Measurements from ENCODE around the gene TRIM36. TPM values are rescaled to one million over a fixed set of nuclear protein-coding genes. Genes with fewer than 3 reads are reported as not detected.
A peak's percentile ranks its signal among the peaks of the same experiment; 100 is the strongest.

The TRIM36 gene
- total RNA-seq (2014; rRNA removed; shearing (Covaris generic)), result 10.5 and 11.7 TPM in 2 replicates

- Histone ChIP-seq H3K36me3 (replicated peaks; ENCODE audit: control insufficient read depth, insufficient read depth, low read length) (no peaks in the 10 kb centered on the region), H3K27me3 (ENCODE audit: control insufficient read depth, insufficient read depth, low read length) (peaks cover 33% of the 10 kb centered on the region), H3K4me3 (ENCODE audit: insufficient read depth, low read depth, low read length) (peak within 1 kb of the TSS; percentile 90)
- DNase-seq, result peak; percentile 93
These were observed at the start of gene TRIM36 for GRCh38 chr5:115169487-115170133. Gene TRIM36 (minus strand): TSS chr5:115169908. CDS start chr5:115169634, 274 bp downstream.

DNA sequence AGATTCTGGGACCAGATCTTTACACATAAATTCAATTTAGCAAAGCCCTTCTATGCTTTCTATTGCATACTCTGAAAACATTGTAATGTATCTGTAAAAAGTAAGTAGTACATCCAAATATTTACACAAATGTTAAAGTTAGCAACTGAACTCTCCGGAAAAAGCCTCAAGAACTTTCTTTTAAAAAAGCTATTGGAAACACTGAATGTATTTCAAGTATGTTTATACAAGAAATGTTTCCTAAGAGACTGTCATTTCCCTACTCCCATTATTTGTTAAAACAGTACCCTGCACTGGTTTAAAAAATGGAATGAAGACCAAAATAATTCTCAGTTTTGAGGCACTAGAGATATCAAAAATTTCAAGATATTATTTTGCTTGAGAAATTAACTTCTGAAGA lies 44.8 kb upstream of the TRIM36 start:
- DNase-seq, result no peak
- Histone ChIP-seq H3K27me3 (ENCODE audit: control insufficient read depth, insufficient read depth, low read length) (no peaks in the 10 kb centered on the region), H3K36me3 (replicated peaks; ENCODE audit: control insufficient read depth, insufficient read depth, low read length) (no peaks in the 10 kb centered on the region), H3K4me3 (ENCODE audit: insufficient read depth, low read depth, low read length) (no peak overlapping the region)

- H3K27me3 ChIP-seq (ENCODE audit: control insufficient read depth, insufficient read depth, low read length), result no peaks in the 10 kb centered on the region
- H3K36me3 ChIP-seq (replicated peaks; ENCODE audit: control insufficient read depth, insufficient read depth, low read length), result no peaks in the 10 kb centered on the region
- no peak for DNase-seq
- no peak overlapping the region for H3K4me3 ChIP-seq (ENCODE audit: insufficient read depth, low read depth, low read length)
These were observed 39.6 kb upstream of the TRIM36 start for GRCh38 chr5:115209279-115209678.

GRCh38 chr5:115202952-115203351 lies 33.2 kb upstream of the TRIM36 start:
- Histone ChIP-seq H3K27me3 (ENCODE audit: control insufficient read depth, insufficient read depth, low read length) (no peaks in the 10 kb centered on the region), H3K36me3 (replicated peaks; ENCODE audit: control insufficient read depth, insufficient read depth, low read length) (no peaks in the 10 kb centered on the region), H3K4me3 (ENCODE audit: insufficient read depth, low read depth, low read length) (no peak overlapping the region)
- DNase-seq, result no peak

DNA sequence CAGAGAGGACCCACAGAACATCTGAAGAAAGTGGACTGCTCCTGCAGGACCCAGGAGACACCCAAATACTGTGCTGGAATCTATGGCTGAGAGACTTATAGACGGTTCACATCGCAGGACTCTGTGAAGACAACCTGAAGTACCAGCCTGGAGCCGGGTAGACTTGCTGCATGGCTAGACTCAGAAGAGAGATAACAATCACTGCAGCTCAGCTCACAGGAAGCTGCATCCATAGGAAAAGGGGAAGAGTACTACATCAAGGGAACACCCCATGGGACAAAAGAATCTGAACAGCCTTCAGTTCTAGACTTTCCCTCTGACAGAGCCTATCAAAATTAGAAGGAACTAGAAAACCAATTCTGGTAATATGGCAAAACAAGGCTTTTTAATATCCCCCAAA lies 26.5 kb upstream of the TRIM36 start:
- no peak for DNase-seq
- Histone ChIP-seq H3K36me3 (replicated peaks; ENCODE audit: control insufficient read depth, insufficient read depth, low read length) (no peaks in the 10 kb centered on the region), H3K27me3 (ENCODE audit: control insufficient read depth, insufficient read depth, low read length) (no peaks in the 10 kb centered on the region), H3K4me3 (ENCODE audit: insufficient read depth, low read depth, low read length) (no peak overlapping the region)

- no peak for DNase-seq
- Histone ChIP-seq H3K36me3 (replicated peaks; ENCODE audit: control insufficient read depth, insufficient read depth, low read length) (no peaks in the 10 kb centered on the region), H3K4me3 (ENCODE audit: insufficient read depth, low read depth, low read length) (no peak overlapping the region), H3K27me3 (ENCODE audit: control insufficient read depth, insufficient read depth, low read length) (no peaks in the 10 kb centered on the region)
These were observed 25.0 kb upstream of the TRIM36 start for GRCh38 chr5:115194676-115195075.

DNA sequence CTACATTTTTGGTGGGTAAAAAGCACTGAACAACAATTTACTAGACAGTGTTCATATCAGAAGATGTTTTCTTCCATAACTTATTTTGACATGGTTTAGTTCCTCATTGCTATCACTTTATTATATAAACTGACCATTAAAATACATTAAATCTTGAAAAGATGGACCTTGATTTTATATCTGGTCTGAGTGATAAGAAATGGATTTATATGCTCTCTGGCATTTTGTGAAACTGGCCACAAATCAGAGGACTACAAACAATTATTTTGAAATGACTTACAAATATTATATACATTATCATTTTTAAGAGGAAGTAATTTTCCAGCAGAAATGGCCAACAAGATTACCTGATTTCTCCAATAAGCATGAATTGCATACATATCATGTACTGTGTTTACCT lies 23.6 kb upstream of the TRIM36 start:
- no peaks in the 10 kb centered on the region for H3K36me3 ChIP-seq (replicated peaks; ENCODE audit: control insufficient read depth, insufficient read depth, low read length)
- no peak overlapping the region for H3K4me3 ChIP-seq (ENCODE audit: insufficient read depth, low read depth, low read length)
- no peaks in the 10 kb centered on the region for H3K27me3 ChIP-seq (ENCODE audit: control insufficient read depth, insufficient read depth, low read length)
- no peak for DNase-seq

- Histone ChIP-seq H3K4me3 (ENCODE audit: insufficient read depth, low read depth, low read length) (no peak overlapping the region), H3K27me3 (ENCODE audit: control insufficient read depth, insufficient read depth, low read length) (no peaks in the 10 kb centered on the region), H3K36me3 (replicated peaks; ENCODE audit: control insufficient read depth, insufficient read depth, low read length) (no peaks in the 10 kb centered on the region)
- no peak for DNase-seq
These were observed 22.4 kb upstream of the TRIM36 start for GRCh38 chr5:115192098-115192497.

DNA sequence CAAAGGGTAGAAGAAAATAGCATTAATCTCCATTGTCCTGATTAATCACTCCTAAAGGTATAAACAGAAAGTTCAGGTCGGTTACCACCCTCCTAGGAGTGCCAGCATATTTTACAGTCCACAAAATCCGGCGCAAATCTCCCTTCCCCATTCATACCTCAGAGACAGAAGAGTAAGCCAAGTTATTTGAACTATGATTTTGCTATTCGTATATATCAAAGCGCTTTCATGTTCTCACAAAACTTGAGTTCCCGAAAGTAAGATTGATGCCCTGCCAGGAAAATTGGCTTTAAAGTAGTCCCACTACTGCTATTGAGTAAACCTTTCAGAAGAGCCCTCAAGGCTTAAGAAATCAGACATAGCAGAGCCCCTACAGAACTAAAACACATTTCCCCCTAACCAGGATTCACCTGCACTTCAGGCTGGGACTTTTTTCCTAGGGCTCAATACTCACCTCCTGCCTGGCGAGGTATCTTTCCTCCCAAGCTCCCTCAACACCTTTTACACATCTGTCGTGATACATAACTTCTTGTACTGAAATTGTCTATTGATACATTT lies 21.8 kb upstream of the TRIM36 start:
- no peak for DNase-seq
- H3K36me3 ChIP-seq (replicated peaks; ENCODE audit: control insufficient read depth, insufficient read depth, low read length), result no peaks in the 10 kb centered on the region
- H3K4me3 ChIP-seq (ENCODE audit: insufficient read depth, low read depth, low read length), result no peak overlapping the region

GRCh38 chr5:115190388-115190787 lies 20.7 kb upstream of the TRIM36 start:
- H3K4me3 ChIP-seq (ENCODE audit: insufficient read depth, low read depth, low read length), result no peak overlapping the region
- no peaks in the 10 kb centered on the region for H3K27me3 ChIP-seq (ENCODE audit: control insufficient read depth, insufficient read depth, low read length)
- no peak for DNase-seq
- H3K36me3 ChIP-seq (replicated peaks; ENCODE audit: control insufficient read depth, insufficient read depth, low read length), result no peaks in the 10 kb centered on the region

More for the DNA sequence above, 21.8 kb upstream of the TRIM36 start:
- H3K27me3 ChIP-seq (ENCODE audit: control insufficient read depth, insufficient read depth, low read length), result no peaks in the 10 kb centered on the region

- Histone ChIP-seq H3K36me3 (replicated peaks; ENCODE audit: control insufficient read depth, insufficient read depth, low read length) (no peaks in the 10 kb centered on the region), H3K4me3 (ENCODE audit: insufficient read depth, low read depth, low read length) (no peak overlapping the region), H3K27me3 (ENCODE audit: control insufficient read depth, insufficient read depth, low read length) (no peaks in the 10 kb centered on the region)
- no peak for DNase-seq
These were observed 20.2 kb upstream of the TRIM36 start for GRCh38 chr5:115189866-115190265.

DNA sequence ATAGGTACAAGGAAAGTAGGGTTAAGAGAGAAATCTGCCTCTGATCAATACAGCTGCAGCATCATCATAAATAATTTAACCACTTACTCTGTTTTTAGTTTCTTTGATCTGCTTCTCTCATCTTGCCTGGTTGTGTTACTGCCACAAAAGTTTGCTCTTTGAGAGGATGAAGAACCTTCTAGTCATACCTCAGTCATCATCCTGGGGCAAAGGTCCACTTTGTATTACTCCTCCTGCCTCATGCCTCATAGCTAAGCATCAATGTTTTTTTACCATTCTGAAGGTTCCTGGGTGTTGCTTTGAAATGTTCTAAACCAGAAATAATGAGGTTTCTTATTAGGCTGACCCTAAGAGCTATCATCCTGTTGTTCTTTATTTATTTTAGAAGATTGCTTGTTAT lies 17.1 kb upstream of the TRIM36 start:
- no peak for DNase-seq
- H3K27me3 ChIP-seq (ENCODE audit: control insufficient read depth, insufficient read depth, low read length), result peaks cover 13% of the 10 kb centered on the region
- H3K36me3 ChIP-seq (replicated peaks; ENCODE audit: control insufficient read depth, insufficient read depth, low read length), result no peaks in the 10 kb centered on the region
- H3K4me3 ChIP-seq (ENCODE audit: insufficient read depth, low read depth, low read length), result no peak overlapping the region

- Histone ChIP-seq H3K4me3 (ENCODE audit: insufficient read depth, low read depth, low read length) (no peak overlapping the region), H3K36me3 (replicated peaks; ENCODE audit: control insufficient read depth, insufficient read depth, low read length) (no peaks in the 10 kb centered on the region), H3K27me3 (ENCODE audit: control insufficient read depth, insufficient read depth, low read length) (peaks cover 33% of the 10 kb centered on the region)
- no peak for DNase-seq
These were observed 15.1 kb upstream of the TRIM36 start for GRCh38 chr5:115184770-115185169.

GRCh38 chr5:115181757-115182156 lies 12.0 kb upstream of the TRIM36 start:
- Histone ChIP-seq H3K36me3 (replicated peaks; ENCODE audit: control insufficient read depth, insufficient read depth, low read length) (no peaks in the 10 kb centered on the region), H3K4me3 (ENCODE audit: insufficient read depth, low read depth, low read length) (no peak overlapping the region), H3K27me3 (ENCODE audit: control insufficient read depth, insufficient read depth, low read length) (peaks cover 59% of the 10 kb centered on the region)
- no peak for DNase-seq

DNA sequence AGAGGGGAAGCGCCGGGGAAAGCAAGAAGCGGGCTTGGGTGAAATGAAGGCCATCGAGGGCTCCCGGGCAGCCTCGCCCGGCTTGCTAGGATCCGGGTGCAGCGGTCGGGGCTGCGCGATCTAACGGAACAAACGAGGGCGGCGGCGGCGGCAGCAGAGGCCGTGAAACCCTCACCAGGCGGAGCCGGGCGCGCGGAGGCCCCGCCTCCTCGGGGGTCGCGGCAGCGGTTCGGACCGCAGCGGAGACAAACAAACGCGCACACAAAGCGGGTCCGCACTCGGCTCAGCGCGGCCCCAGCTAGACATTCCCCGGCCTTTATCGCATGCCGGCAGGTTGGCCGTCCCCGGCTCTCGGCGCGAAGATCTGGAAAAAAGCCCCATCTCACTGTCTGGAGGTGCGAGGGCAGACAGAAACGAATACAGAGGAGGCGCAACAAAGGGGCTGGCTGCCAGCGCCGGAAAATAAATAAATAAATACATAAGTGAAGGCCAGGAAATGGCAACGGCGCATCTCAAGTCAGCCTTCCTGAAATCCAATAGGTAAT lies 10.5 kb upstream of the TRIM36 start:
- Histone ChIP-seq H3K36me3 (replicated peaks; ENCODE audit: control insufficient read depth, insufficient read depth, low read length) (no peaks in the 10 kb centered on the region), H3K27me3 (ENCODE audit: control insufficient read depth, insufficient read depth, low read length) (peaks cover 59% of the 10 kb centered on the region), H3K4me3 (ENCODE audit: insufficient read depth, low read depth, low read length) (peak overlapping the region; percentile 43)
- DNase-seq, result peak; percentile 90

Data from H7 (cell line).